Cerebellar cortex (tissue), 1 donor: ENCODE results near the gene TTF2.
"Not testable (repeated sequence)": the region's sequence is repeated elsewhere in the genome, so short reads cannot be mapped to it uniquely, and the experiment has no call there.

ENCODE experiments used
- DNase-seq: peaks from one replicate; pipeline ENCODE4 v3.0.0-alpha.2; 2015; ENCODE audit warnings: low spot score

Gene TTF2

GRCh38 chr1:117093870-117094621, 33.9 kb downstream of the TTF2 start:
- no peak for DNase-seq

GRCh38 chr1:117094841-117095604, 34.9 kb downstream of the TTF2 start:
- no peak for DNase-seq

GRCh38 chr1:117096951-117097408, 36.9 kb downstream of the TTF2 start:
- no peak for DNase-seq

GRCh38 chr1:117097443-117097842, 37.3 kb downstream of the TTF2 start:
- DNase-seq = no peak

- DNase-seq = no peak
Measured at GRCh38 chr1:117098287-117098890, 38.3 kb downstream of the TTF2 start.

- no peak for DNase-seq
Measured at GRCh38 chr1:117101334-117101733, 41.2 kb downstream of the TTF2 start.

- not testable (repeated sequence) for DNase-seq
Measured at GRCh38 chr1:117101858-117102257, 41.7 kb downstream of the TTF2 start.

GRCh38 chr1:117104986-117105385, 44.9 kb downstream of the TTF2 start:
- DNase-seq = no peak

GRCh38 chr1:117105722-117106121, 45.6 kb downstream of the TTF2 start:
- DNase-seq = no peak

GRCh38 chr1:117106478-117106877, 46.4 kb downstream of the TTF2 start:
- no peak for DNase-seq

- DNase-seq = no peak
Measured at GRCh38 chr1:117107364-117107763, 47.2 kb downstream of the TTF2 start.

- DNase-seq = no peak
Measured at GRCh38 chr1:117110774-117111173, 50.6 kb downstream of the TTF2 start.

GRCh38 chr1:117112047-117112717, 52.1 kb downstream of the TTF2 start:
- DNase-seq = no peak

GRCh38 chr1:117113199-117113598, 53.1 kb downstream of the TTF2 start:
- no peak for DNase-seq

- DNase-seq = no peak
Measured at GRCh38 chr1:117114877-117115276, 54.8 kb downstream of the TTF2 start.

GRCh38 chr1:117116090-117116783, 56.1 kb downstream of the TTF2 start:
- no peak for DNase-seq

- DNase-seq = no peak
Measured at GRCh38 chr1:117116784-117117130, 56.6 kb downstream of the TTF2 start.

GRCh38 chr1:117117697-117118096, 57.6 kb downstream of the TTF2 start:
- DNase-seq = no peak

- no peak for DNase-seq
Measured at GRCh38 chr1:117118137-117118536, 58.0 kb downstream of the TTF2 start.

- DNase-seq = not testable (repeated sequence)
Measured at GRCh38 chr1:117119144-117119543, 59.0 kb downstream of the TTF2 start.

- no peak for DNase-seq
Measured at GRCh38 chr1:117120774-117121588, 60.9 kb downstream of the TTF2 start.
